A673 (cell line): ENCODE measurements around the gene IL1RAP. TPM values are rescaled to one million over a fixed set of nuclear protein-coding genes. Genes with fewer than 3 reads are reported as not detected.

Experiments
- BruUV-seq: library from RNA; stranded (reverse); fragments of 400-500 nt; replicated peaks from 2 replicates; lab custom pipeline; 2021; lab: Mats Ljungman, UMichigan
- CTCF ChIA-PET: fragments of 300-600 bp; sonication (Branson Sonifier 250); formaldehyde crosslinking; loops from one replicate; lab custom pipeline; 2022; ENCODE audit warnings: antibody characterized with exemption; lab: Charles Lee
- POLR2A ChIA-PET: fragments of 300-600 bp; sonication (Branson Sonifier 250); formaldehyde crosslinking; loops from one replicate; lab custom pipeline; 2022; ENCODE audit warnings: antibody characterized with exemption; ENCODE audit not compliant: low non-redundant PET; lab: Charles Lee
- DNase-seq: peaks from one replicate; pipeline ENCODE4 v3.0.0-alpha.2; 2015; ENCODE audit warnings: low spot score
- H3K27ac ChIP-seq: fragments of 200-600 bp; sonication (generic); 2 replicates; pipeline ENCODE4 v1.5.1; 2016; ENCODE audit warnings: mixed run types, low read depth, mild to moderate bottlenecking, mixed read lengths, antibody characterized with exemption, low read length; ENCODE audit not compliant: poor library complexity, severe bottlenecking
- H3K27me3 ChIP-seq: fragments of 200-600 bp; sonication (generic); replicated peaks from 2 replicates; pipeline ENCODE4 v1.6.1; 2017; ENCODE audit warnings: mixed run types, low read depth, mild to moderate bottlenecking, mixed read lengths, antibody characterized with exemption, low read length; ENCODE audit not compliant: insufficient read depth, poor library complexity
- H3K36me3 ChIP-seq: fragments of 200-600 bp; sonication (generic); 2 replicates; pipeline ENCODE4 v1.6.1; 2016; ENCODE audit warnings: mixed run types, mild to moderate bottlenecking, mixed read lengths, antibody characterized with exemption, low read length; ENCODE audit not compliant: insufficient read depth, poor library complexity, severe bottlenecking
- H3K4me1 ChIP-seq: fragments of 200-600 bp; sonication (generic); 2 replicates; pipeline ENCODE4 v1.6.1; 2017; ENCODE audit warnings: mixed run types, mild to moderate bottlenecking, mixed read lengths, antibody characterized with exemption, low read length; ENCODE audit not compliant: insufficient read depth, poor library complexity, severe bottlenecking
- H3K4me3 ChIP-seq: fragments of 200-600 bp; sonication (generic); 2 replicates; pipeline ENCODE4 v1.5.1; 2016; ENCODE audit warnings: low read depth, mixed run types, mild to moderate bottlenecking, mixed read lengths, low read length; ENCODE audit not compliant: poor library complexity, severe bottlenecking
- H3K9me3 ChIP-seq: fragments of 200-600 bp; sonication (generic); 2 replicates; pipeline ENCODE4 v1.6.1; 2016; ENCODE audit warnings: mixed run types, low read depth, mild to moderate bottlenecking, mixed read lengths, antibody characterized with exemption, low read length; ENCODE audit not compliant: poor library complexity, severe bottlenecking
- EZH2 ChIP-seq: fragments of 200-600 bp; sonication (generic); IDR thresholded peaks from 2 replicates; pipeline ENCODE4 v1.6.1; 2017; ENCODE audit warnings: borderline replicate concordance, low read depth, mild to moderate bottlenecking, mixed read lengths, antibody characterized with exemption, low read length; ENCODE audit not compliant: poor library complexity, severe bottlenecking
- intact Hi-C: fragments of 100-400 bp; cut with micrococcal nuclease; formaldehyde crosslinking; loops from one replicate; pipeline ENCODE4 v1.10.0; 2022; ENCODE audit not compliant: unreplicated experiment
- total RNA-seq: library from RNA; stranded (reverse); gene quantifications from 2 replicates; pipeline ENCODE4 v1.2.3, GENCODE V29; 2021
- TF ChIP-seq, protein P1 (sequence below): fragments of 300-800, 200-600 bp; sonication (generic); conservative IDR thresholded peaks from 2 replicates; pipeline ENCODE4 v1.5.1; 2017; ENCODE audit warnings: low read depth, mild to moderate bottlenecking, antibody characterized with exemption, low read length, moderate library complexity, mixed read lengths

The IL1RAP gene
- total RNA-seq, 1 experiment from 2014 or later = 207 TPM

GRCh38 chr3:190542846-190543245, 29.0 kb downstream of the IL1RAP start:
- no peak overlapping the region for H3K4me3 ChIP-seq
- no TSS peak for BruUV-seq
- H3K27ac ChIP-seq = peak overlapping the region; percentile 66
- DNase-seq = no peak
- no peaks in the 10 kb centered on the region for H3K27me3 ChIP-seq
- ChIA-PET CTCF (no interaction called here), POLR2A (no interaction called here)
- H3K4me1 ChIP-seq = peaks cover 94% of the 10 kb centered on the region
- peaks cover 8% of the 10 kb centered on the region for H3K36me3 ChIP-seq
- intact Hi-C loops = no loop called here
- TF ChIP-seq, protein P1, sequence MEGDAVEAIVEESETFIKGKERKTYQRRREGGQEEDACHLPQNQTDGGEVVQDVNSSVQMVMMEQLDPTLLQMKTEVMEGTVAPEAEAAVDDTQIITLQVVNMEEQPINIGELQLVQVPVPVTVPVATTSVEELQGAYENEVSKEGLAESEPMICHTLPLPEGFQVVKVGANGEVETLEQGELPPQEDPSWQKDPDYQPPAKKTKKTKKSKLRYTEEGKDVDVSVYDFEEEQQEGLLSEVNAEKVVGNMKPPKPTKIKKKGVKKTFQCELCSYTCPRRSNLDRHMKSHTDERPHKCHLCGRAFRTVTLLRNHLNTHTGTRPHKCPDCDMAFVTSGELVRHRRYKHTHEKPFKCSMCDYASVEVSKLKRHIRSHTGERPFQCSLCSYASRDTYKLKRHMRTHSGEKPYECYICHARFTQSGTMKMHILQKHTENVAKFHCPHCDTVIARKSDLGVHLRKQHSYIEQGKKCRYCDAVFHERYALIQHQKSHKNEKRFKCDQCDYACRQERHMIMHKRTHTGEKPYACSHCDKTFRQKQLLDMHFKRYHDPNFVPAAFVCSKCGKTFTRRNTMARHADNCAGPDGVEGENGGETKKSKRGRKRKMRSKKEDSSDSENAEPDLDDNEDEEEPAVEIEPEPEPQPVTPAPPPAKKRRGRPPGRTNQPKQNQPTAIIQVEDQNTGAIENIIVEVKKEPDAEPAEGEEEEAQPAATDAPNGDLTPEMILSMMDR = no peak
- no peak for TF ChIP-seq EZH2
- no peaks in the 10 kb centered on the region for H3K9me3 ChIP-seq

DNA sequence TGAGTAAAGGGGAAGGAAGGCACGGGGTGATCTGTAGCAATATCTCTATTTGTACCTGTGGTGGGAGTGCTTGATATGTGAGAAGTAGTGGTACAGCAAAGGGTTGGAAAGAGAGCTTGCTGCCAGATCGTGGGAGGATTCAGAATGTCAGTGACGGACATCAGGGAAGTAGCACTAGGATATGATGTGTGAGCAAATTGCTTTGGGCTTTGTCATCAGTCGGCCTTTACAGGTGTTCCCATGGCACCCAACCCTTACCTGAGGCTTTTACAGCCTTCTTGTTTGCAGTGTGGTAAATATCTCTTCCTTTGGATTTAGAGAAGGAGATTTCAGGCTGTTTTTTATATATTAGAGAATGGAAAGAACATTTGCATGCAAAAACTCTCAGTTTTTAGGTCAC, 29.8 kb downstream of the IL1RAP start:
- ChIA-PET CTCF (no interaction called here), POLR2A (no interaction called here)
- peaks cover 92% of the 10 kb centered on the region for H3K4me1 ChIP-seq
- no peak overlapping the region for H3K4me3 ChIP-seq
- BruUV-seq = no TSS peak
- H3K36me3 ChIP-seq = peaks cover 8% of the 10 kb centered on the region
- intact Hi-C loops = no loop called here
- no peaks in the 10 kb centered on the region for H3K9me3 ChIP-seq
- peak overlapping the region; percentile 66 for H3K27ac ChIP-seq
- no peak for TF ChIP-seq EZH2
- TF ChIP-seq, protein P1 = no peak
- H3K27me3 ChIP-seq = no peaks in the 10 kb centered on the region
- no peak for DNase-seq

DNA sequence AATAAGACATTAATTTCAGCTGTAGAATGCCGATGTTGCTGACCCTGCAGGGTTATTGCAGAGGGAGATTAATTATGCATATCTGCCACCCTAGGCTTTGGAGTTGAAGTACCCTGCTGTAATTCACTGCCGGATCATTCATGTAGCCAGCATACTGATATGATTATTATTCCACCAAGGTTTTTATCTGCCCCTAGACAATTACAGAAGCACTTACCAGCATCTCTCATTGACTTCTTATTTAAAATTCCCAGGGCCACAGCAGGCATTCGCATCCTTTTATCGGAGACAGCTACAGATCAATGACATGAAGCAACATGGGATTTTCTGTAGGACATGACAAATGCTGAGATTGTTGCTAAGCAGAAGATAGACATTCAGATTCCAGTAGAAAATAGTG, 31.3 kb downstream of the IL1RAP start:
- Histone ChIP-seq H3K36me3 (peaks cover 12% of the 10 kb centered on the region), H3K27ac (peak overlapping the region; percentile 66), H3K9me3 (no peaks in the 10 kb centered on the region), H3K27me3 (no peaks in the 10 kb centered on the region), H3K4me3 (no peak overlapping the region), H3K4me1 (peaks cover 78% of the 10 kb centered on the region)
- ChIA-PET POLR2A (no interaction called here), CTCF (no interaction called here)
- intact Hi-C loops = no loop called here
- BruUV-seq = no TSS peak
- TF ChIP-seq EZH2 = no peak
- TF ChIP-seq, protein P1 = no peak
- DNase-seq = peak; percentile 51
